ENCODE measurements around the gene TRIP10. TPM values are rescaled to one million over a fixed set of nuclear protein-coding genes. Genes with fewer than 3 reads are reported as not detected.

TRIP10 gene
- total RNA-seq, 2 donors from 2014 or later = 111 to 116 TPM

- Mint-ChIP-seq H3K27me3 (ENCODE audit: insufficient read depth) (peaks cover 1% of the 10 kb centered on the region), H3K9me3 (peaks cover 8% of the 10 kb centered on the region), H3K27ac (no peak overlapping the region), H3K4me3 (no peak overlapping the region), H3K36me3 (ENCODE audit: low read depth) (peaks cover 9% of the 10 kb centered on the region), H3K4me1 (no peaks in the 10 kb centered on the region)
- Histone ChIP-seq H3K36me3 (ENCODE audit: control insufficient read depth, insufficient read depth, low read length) (no peaks in the 10 kb centered on the region), H3K4me3 (ENCODE audit: low read length) (no peak overlapping the region), H3K4me1 (ENCODE audit: control insufficient read depth, insufficient read depth, low read length) (no peaks in the 10 kb centered on the region), H3K9ac (ENCODE audit: extremely low read depth, low read length, poor library complexity, severe bottlenecking) (no peak overlapping the region), H3K27me3 (ENCODE audit: control insufficient read depth, insufficient read depth, low read length, poor library complexity, severe bottlenecking) (no peaks in the 10 kb centered on the region), H3K9me3 (ENCODE audit: control insufficient read depth, low read length) (peaks cover 18% of the 10 kb centered on the region), H3K27ac (ENCODE audit: low read depth, low read length) (no peak overlapping the region)
- 69 to 80% methylated on average over 6 to 10 of the region's 10 CpGs for WGBS, 2 experiments (ENCODE audit: insufficient coverage in 1 of 2, insufficient read length in 1 of 2)
- no peak for DNase-seq
- no peak for TF ChIP-seq CTCF (conservative IDR thresholded peaks at IDR 0.05)
Observed at GRCh38 chr19:6692027-6692426, 47.5 kb upstream of the TRIP10 start.

DNA sequence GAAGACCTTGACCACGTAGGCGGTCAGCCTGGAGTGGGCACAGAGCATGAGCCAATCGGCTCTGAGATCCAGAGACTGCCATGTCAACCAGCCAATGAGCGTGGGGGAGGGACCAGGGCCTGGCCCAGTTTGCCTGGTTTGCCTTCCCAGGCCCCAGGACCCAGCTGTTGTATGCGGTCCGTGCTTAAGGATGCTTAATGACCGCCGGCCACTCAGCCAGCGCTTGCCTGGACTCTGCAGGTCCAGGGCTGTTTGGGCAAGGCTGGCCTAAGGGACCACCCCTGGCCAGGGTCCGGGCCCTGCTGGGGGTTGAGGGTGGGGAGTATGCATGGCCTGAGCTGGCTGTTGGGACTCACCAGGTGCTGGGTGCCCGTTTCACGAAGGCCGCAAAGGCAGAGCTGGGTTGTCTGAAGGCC, 46.4 kb upstream of the TRIP10 start:
- Histone ChIP-seq H3K27me3 (ENCODE audit: control insufficient read depth, insufficient read depth, low read length, poor library complexity, severe bottlenecking) (no peaks in the 10 kb centered on the region), H3K9ac (ENCODE audit: extremely low read depth, low read length, poor library complexity, severe bottlenecking) (no peak overlapping the region), H3K27ac (ENCODE audit: low read depth, low read length) (no peak overlapping the region), H3K36me3 (ENCODE audit: control insufficient read depth, insufficient read depth, low read length) (no peaks in the 10 kb centered on the region), H3K4me1 (ENCODE audit: control insufficient read depth, insufficient read depth, low read length) (no peaks in the 10 kb centered on the region), H3K4me3 (ENCODE audit: low read length) (no peak overlapping the region), H3K9me3 (ENCODE audit: control insufficient read depth, low read length) (peaks cover 14% of the 10 kb centered on the region)
- DNase-seq = peak; percentile 76
- peaks cover 10% of the 10 kb centered on the region for H3K9me3 Mint-ChIP-seq
- 88 to 97% methylated on average over 6 to 13 of the region's 13 CpGs for WGBS, 2 experiments (ENCODE audit: insufficient coverage in 1 of 2, insufficient read length in 1 of 2)
- H3K4me1 Mint-ChIP-seq = no peaks in the 10 kb centered on the region
- H3K4me3 Mint-ChIP-seq = no peak overlapping the region
- H3K27ac Mint-ChIP-seq = no peak overlapping the region
- peaks cover 9% of the 10 kb centered on the region for H3K36me3 Mint-ChIP-seq (ENCODE audit: low read depth)
- no peak for TF ChIP-seq CTCF (conservative IDR thresholded peaks at IDR 0.05)
- H3K27me3 Mint-ChIP-seq (ENCODE audit: insufficient read depth) = peaks cover 1% of the 10 kb centered on the region

- DNase-seq = no peak
- Mint-ChIP-seq H3K27me3 (ENCODE audit: insufficient read depth) (peaks cover 1% of the 10 kb centered on the region), H3K4me1 (no peaks in the 10 kb centered on the region), H3K27ac (no peak overlapping the region), H3K4me3 (no peak overlapping the region), H3K9me3 (peaks cover 9% of the 10 kb centered on the region), H3K36me3 (ENCODE audit: low read depth) (peaks cover 12% of the 10 kb centered on the region)
- Histone ChIP-seq H3K36me3 (ENCODE audit: control insufficient read depth, insufficient read depth, low read length) (no peaks in the 10 kb centered on the region), H3K9ac (ENCODE audit: extremely low read depth, low read length, poor library complexity, severe bottlenecking) (no peak overlapping the region), H3K4me3 (ENCODE audit: low read length) (no peak overlapping the region), H3K27ac (ENCODE audit: low read depth, low read length) (no peak overlapping the region), H3K9me3 (ENCODE audit: control insufficient read depth, low read length) (peaks cover 14% of the 10 kb centered on the region), H3K4me1 (ENCODE audit: control insufficient read depth, insufficient read depth, low read length) (no peaks in the 10 kb centered on the region), H3K27me3 (ENCODE audit: control insufficient read depth, insufficient read depth, low read length, poor library complexity, severe bottlenecking) (no peaks in the 10 kb centered on the region)
- TF ChIP-seq CTCF (conservative IDR thresholded peaks at IDR 0.05) = no peak
- WGBS, 2 experiments (ENCODE audit: insufficient coverage in 1 of 2, insufficient read length in 1 of 2) = 70 to 72% methylated on average over 3 to 5 of the region's 7 CpGs
Observed at GRCh38 chr19:6693681-6694080, 45.8 kb upstream of the TRIP10 start.

All from endodermal cell (in vitro differentiated cells).